ENCODE data around the gene PLA2G15. TPM values are rescaled to one million over a fixed set of nuclear protein-coding genes. Genes with fewer than 3 reads are reported as not detected.

The PLA2G15 gene
- total and polyA plus RNA-seq, 2 experiments from 2014 or later, result 3.1 to 14.8 TPM

DNA sequence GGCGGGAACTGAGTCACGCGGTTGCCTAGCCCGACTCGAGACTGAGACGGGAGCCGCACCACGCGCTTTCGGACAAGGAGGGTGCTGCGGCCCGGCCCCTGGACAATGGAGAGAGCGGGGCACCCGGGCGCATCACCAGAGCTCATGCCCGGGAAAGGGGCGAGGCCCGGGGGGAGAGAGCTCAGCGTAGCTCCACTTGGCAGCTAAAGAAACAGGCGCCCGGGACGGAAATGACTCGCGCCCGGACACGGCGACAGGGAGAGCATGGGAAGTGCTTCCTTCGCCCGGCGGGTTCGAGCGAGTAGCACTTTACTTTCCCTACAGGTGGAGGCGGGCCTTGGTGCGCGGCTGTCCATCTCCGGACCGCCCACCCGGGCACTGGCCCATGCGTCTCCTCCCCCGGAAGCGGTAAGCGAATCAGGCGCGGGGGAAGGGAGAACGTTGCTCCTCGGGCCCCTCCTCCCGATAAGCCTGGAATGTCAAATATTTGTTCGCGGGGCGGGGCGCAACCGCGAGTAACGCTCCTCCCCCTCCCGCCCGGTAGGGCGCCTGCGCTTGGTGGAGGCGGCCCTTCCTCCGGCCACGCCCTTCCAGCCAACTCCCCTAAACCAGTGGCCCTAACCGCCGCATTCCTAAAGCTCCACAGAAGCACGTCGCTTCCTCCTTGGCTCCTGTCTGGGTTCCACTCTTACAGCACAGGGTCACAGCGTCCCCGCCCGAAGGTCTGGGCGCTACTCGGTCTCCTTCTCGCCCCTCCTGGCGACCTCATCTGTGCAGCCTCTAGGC, 7.7 kb upstream of the PLA2G15 start:
- DNase-seq (ENCODE audit: low spot score), result peak; percentile 99
- TF ChIP-seq ZNF462 (CRISPR knock-in tag; IDR thresholded peaks at IDR 0.05), result no peak
- peak; percentile 100 for TF ChIP-seq POLR2AphosphoS5 (IDR thresholded peaks at IDR 0.05; ENCODE audit: low read depth)
- no peak for TF ChIP-seq STAT1 (IDR thresholded peaks at IDR 0.05; ENCODE audit: unreplicated experiment)
- TF ChIP-seq ZNF331 (CRISPR knock-in tag; IDR thresholded peaks at IDR 0.05; ENCODE audit: low read depth), result no peak
- TF ChIP-seq REST (IDR thresholded peaks at IDR 0.05; ENCODE audit: unreplicated experiment), result no peak
- TF ChIP-seq NANOG (IDR thresholded peaks at IDR 0.05; ENCODE audit: borderline replicate concordance), result no peak
- TF ChIP-seq JUNB (IDR thresholded peaks at IDR 0.05; ENCODE audit: unreplicated experiment), result no peak
- no peak for TF ChIP-seq CTCF (conservative IDR thresholded peaks at IDR 0.05; ENCODE audit: low read depth in 2 of 2)
- TF ChIP-seq, protein P1, sequence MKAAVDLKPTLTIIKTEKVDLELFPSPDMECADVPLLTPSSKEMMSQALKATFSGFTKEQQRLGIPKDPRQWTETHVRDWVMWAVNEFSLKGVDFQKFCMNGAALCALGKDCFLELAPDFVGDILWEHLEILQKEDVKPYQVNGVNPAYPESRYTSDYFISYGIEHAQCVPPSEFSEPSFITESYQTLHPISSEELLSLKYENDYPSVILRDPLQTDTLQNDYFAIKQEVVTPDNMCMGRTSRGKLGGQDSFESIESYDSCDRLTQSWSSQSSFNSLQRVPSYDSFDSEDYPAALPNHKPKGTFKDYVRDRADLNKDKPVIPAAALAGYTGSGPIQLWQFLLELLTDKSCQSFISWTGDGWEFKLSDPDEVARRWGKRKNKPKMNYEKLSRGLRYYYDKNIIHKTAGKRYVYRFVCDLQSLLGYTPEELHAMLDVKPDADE (IDR thresholded peaks at IDR 0.05), result peak; percentile 16; the same call in 1 of the 2 replicates
- TF ChIP-seq CREB1 (CRISPR knock-in tag; IDR thresholded peaks at IDR 0.05; ENCODE audit: low read depth), result 0 out of 2 replicates have a peak, but pooled peaks have one; percentile 38
- TF ChIP-seq ZNF114 (CRISPR knock-in tag; IDR thresholded peaks at IDR 0.05), result no peak
- TF ChIP-seq EZH2phosphoT487 (IDR thresholded peaks at IDR 0.05; ENCODE audit: unreplicated experiment), result no peak
- no peak for TF ChIP-seq EZH2 (IDR thresholded peaks at IDR 0.05; ENCODE audit: low read depth, unreplicated experiment)
- Mint-ChIP-seq H3K27ac (peak overlapping the region; percentile 97), H3K4me3 (peak overlapping the region; percentile 92), H3K36me3 (ENCODE audit: low read depth) (peaks cover 7% of the 10 kb centered on the region), H3K4me1 (peaks cover 26% of the 10 kb centered on the region), H3K27me3 (ENCODE audit: insufficient read depth, low read depth, poor library complexity) (peaks cover 24% of the 10 kb centered on the region), H3K9me3 (peaks cover 4% of the 10 kb centered on the region)
- Histone ChIP-seq H3K4me3 (peak overlapping the region; percentile 98), H3K27me3 (ENCODE audit: insufficient read depth) (peaks cover 3% of the 10 kb centered on the region; the same call in 1 of the 2 replicates), H3K36me3 (ENCODE audit: insufficient read depth) (0 out of 2 replicates have a peak, but pooled peaks cover 4% of the 10 kb centered on the region), H3K9me2 (ENCODE audit: insufficient read depth) (no peaks in the 10 kb centered on the region), H3F3A (replicated peaks; ENCODE audit: low read depth) (peaks cover 18% of the 10 kb centered on the region), H3K4me2 (peak overlapping the region; percentile 99), H3K79me2 (replicated peaks; ENCODE audit: insufficient read depth) (peaks cover 23% of the 10 kb centered on the region), H2AFZ (peak overlapping the region; percentile 56), H3K4me1 (ENCODE audit: insufficient read depth) (peaks cover 17% of the 10 kb centered on the region), H4K20me1 (replicated peaks; ENCODE audit: insufficient read depth) (peaks cover 18% of the 10 kb centered on the region), H3K27ac (ENCODE audit: low read depth) (peak overlapping the region; percentile 99)
- peak; percentile 63 for ATAC-seq

Data from GM23338 (cell line).